GM12892 (cell line): ENCODE measurements around the gene SULT6B1.

Source experiments
- POLR2A ChIP-seq: IDR thresholded peaks from 2 replicates; pipeline ENCODE4 v1.6.1; 2011; ENCODE audit warnings: low read depth, low read length, control low read depth
- POLR2AphosphoS5 ChIP-seq: IDR thresholded peaks from 2 replicates; pipeline ENCODE4 v1.6.1; 2011; ENCODE audit warnings: low read depth, low read length, control low read depth
- TAF1 ChIP-seq: IDR thresholded peaks from 2 replicates; pipeline ENCODE4 v1.6.1; 2011; ENCODE audit warnings: low read depth, mild to moderate bottlenecking, control low read depth, low read length, borderline replicate concordance

GRCh38 chr2:37228788-37229187 is 40.3 kb upstream of the SULT6B1 start:
- TF ChIP-seq POLR2A (no peak), TAF1 (no peak), POLR2AphosphoS5 (no peak)
